Measurements from ENCODE around the gene CSMD2. TPM values are rescaled to one million over a fixed set of nuclear protein-coding genes. Genes with fewer than 3 reads are reported as not detected.
A peak's percentile ranks its signal among the peaks of the same experiment; 100 is the strongest.

CSMD2 gene
- total RNA-seq, 1 experiment from 2014 or later = 0.22 TPM

GRCh38 chr1:33515607-33516006 lies 649.4 kb downstream of the CSMD2 start (continued):
- TF ChIP-seq REST (IDR thresholded peaks at IDR 0.05; ENCODE audit: low read depth) (no peak), EZH2 (IDR thresholded peaks at IDR 0.05) (no peak)

GRCh38 chr1:33515112-33515511 lies 649.9 kb downstream of the CSMD2 start:
- Histone ChIP-seq H3K27me3 (ENCODE audit: insufficient read depth, low read length) (no peaks in the 10 kb centered on the region), H3K9me3 (ENCODE audit: control insufficient read depth in 1 of 2, insufficient read depth in 1 of 2, low read depth in 1 of 2, low read length in 2 of 2) (no peaks in the 10 kb centered on the region), H3K9ac (ENCODE audit: low read length) (no peak overlapping the region), H3K4me1 (ENCODE audit: control insufficient read depth in 1 of 2, insufficient read depth in 2 of 2, low read length in 2 of 2) (peaks cover 10 to 15% of the 10 kb centered on the region in 2 experiments; a peak in 3 of 4 replicates), H3K79me2 (ENCODE audit: insufficient read depth, low read length) (no peaks in the 10 kb centered on the region), H3K9me2 (ENCODE audit: insufficient read depth) (no peaks in the 10 kb centered on the region), H3K4me3 (replicated peaks in 1 of 2; ENCODE audit: low read depth in 1 of 2, low read length in 2 of 2) (no peak overlapping the region), H3K36me3 (ENCODE audit: control insufficient read depth in 1 of 2, insufficient read depth in 2 of 2, low read length in 2 of 2) (no peaks in the 10 kb centered on the region), H2AFZ (ENCODE audit: low read depth, low read length, poor library complexity, severe bottlenecking) (no peak overlapping the region), H3K27ac (ENCODE audit: low read depth, low read length) (no peak overlapping the region), H3K4me2 (ENCODE audit: low read length) (no peak overlapping the region), H4K20me1 (ENCODE audit: insufficient read depth) (no peaks in the 10 kb centered on the region)
- ATAC-seq (0 out of 2 replicates have a peak, but pooled peaks have one; percentile 23), DNase-seq (ENCODE audit: low read depth, low spot score) (no peak)
- intact Hi-C loops (cut with micrococcal nuclease) = no loop called here
- ChIA-PET RAD21 (ENCODE audit: low non-redundant PET in 1 of 2, low total read pairs in 2 of 2, uncharacterized antibody in 2 of 2, unreplicated experiment in 2 of 2) (no interaction called here), CTCF (no interaction called here), POLR2A (no interaction called here)
- no TSS peak for BruUV-seq (replicated peaks)
- TF ChIP-seq YY1 (IDR thresholded peaks at IDR 0.05; ENCODE audit: extremely low read depth, insufficient replicate concordance, low read depth, low read length) (no peak), POLR2A (IDR thresholded peaks at IDR 0.05; ENCODE audit: borderline replicate concordance, extremely low read depth, insufficient read depth, insufficient read length) (no peak), MAX (IDR thresholded peaks at IDR 0.05) (no peak), ATF3 (IDR thresholded peaks at IDR 0.05) (no peak), ZBTB33 (IDR thresholded peaks at IDR 0.05; ENCODE audit: extremely low read depth, insufficient replicate concordance, low read length) (no peak), RAD21 (IDR thresholded peaks at IDR 0.05; ENCODE audit: low read depth) (no peak), ZNF274 (IDR thresholded peaks at IDR 0.05; ENCODE audit: low read depth, low read length) (no peak), EZH2phosphoT487 (IDR thresholded peaks at IDR 0.05; ENCODE audit: borderline replicate concordance) (no peak), POLR2AphosphoS5 (IDR thresholded peaks at IDR 0.05; ENCODE audit: low read depth, low read length) (no peak), SP1 (IDR thresholded peaks at IDR 0.05; ENCODE audit: low read depth) (no peak), EZH2 (IDR thresholded peaks at IDR 0.05) (no peak), EGR1 (IDR thresholded peaks at IDR 0.05; ENCODE audit: low read depth) (no peak), JUND (IDR thresholded peaks at IDR 0.05) (no peak), SRF (IDR thresholded peaks at IDR 0.05; ENCODE audit: low read depth) (no peak), SIN3A (IDR thresholded peaks at IDR 0.05; ENCODE audit: low read depth) (no peak)
